Nephron (organoid): ENCODE data around the gene MYH7B.
A peak's percentile ranks its signal among the peaks of the same experiment; 100 is the strongest.

ENCODE experiments used
- H3K27ac Mint-ChIP-seq, 3 experiments: 2 replicates each; pipeline ENCODE4 v1.8.0; 2020; ENCODE audit warnings: mixed read lengths in 3 of 3, mild to moderate bottlenecking in 2 of 3, moderate library complexity in 1 of 3
- H3K27me3 Mint-ChIP-seq: 2 replicates; pipeline ENCODE4 v1.8.0; 2021; ENCODE audit warnings: low read depth, mild to moderate bottlenecking, moderate library complexity, mixed read lengths
- H3K36me3 Mint-ChIP-seq: 2 replicates; pipeline ENCODE4 v1.8.0; 2020; ENCODE audit warnings: low read depth, mixed read lengths
- H3K4me1 Mint-ChIP-seq: 2 replicates; pipeline ENCODE4 v1.8.0; 2020; ENCODE audit warnings: mixed read lengths
- H3K4me3 Mint-ChIP-seq, 3 experiments: 2 replicates each; pipeline ENCODE4 v1.8.0; 2020; ENCODE audit warnings: mild to moderate bottlenecking in 3 of 3, mixed read lengths in 3 of 3, moderate library complexity in 2 of 3
- H3K9me3 Mint-ChIP-seq: 2 replicates; pipeline ENCODE4 v1.8.0; 2020; ENCODE audit warnings: mixed read lengths
- CTCF ChIP-seq, 3 experiments: fragments of 200-600 bp; sonication (generic); IDR thresholded peaks; one replicate each; pipeline ENCODE4 v1.5.0; 2021; ENCODE audit warnings: antibody characterized with exemption in 3 of 3; ENCODE audit not compliant: unreplicated experiment in 3 of 3

MYH7B gene

GRCh38 chr20:34965051-34965450, 9.4 kb downstream of the MYH7B start:
- H3K4me1 Mint-ChIP-seq, result peaks cover 40% of the 10 kb centered on the region
- H3K36me3 Mint-ChIP-seq, result no peaks in the 10 kb centered on the region
- H3K4me3 Mint-ChIP-seq, result no peak overlapping the region
- H3K27ac Mint-ChIP-seq, result no peak overlapping the region
- no peaks in the 10 kb centered on the region for H3K9me3 Mint-ChIP-seq
- TF ChIP-seq CTCF (IDR thresholded peaks at IDR 0.05; ENCODE audit: unreplicated experiment in 3 of 3), result no peak
- H3K27me3 Mint-ChIP-seq, result peaks cover 5% of the 10 kb centered on the region

- H3K4me3 Mint-ChIP-seq, result no peak overlapping the region
- TF ChIP-seq CTCF (IDR thresholded peaks at IDR 0.05; ENCODE audit: unreplicated experiment in 3 of 3), result no peak
- peaks cover 50% of the 10 kb centered on the region for H3K4me1 Mint-ChIP-seq
- no peaks in the 10 kb centered on the region for H3K9me3 Mint-ChIP-seq
- no peaks in the 10 kb centered on the region for H3K36me3 Mint-ChIP-seq
- H3K27me3 Mint-ChIP-seq, result peaks cover 5% of the 10 kb centered on the region
- no peak overlapping the region for H3K27ac Mint-ChIP-seq
These were observed 11.8 kb downstream of the MYH7B start for GRCh38 chr20:34967421-34967820.

GRCh38 chr20:34968042-34968775, 12.5 kb downstream of the MYH7B start:
- H3K4me1 Mint-ChIP-seq, result peaks cover 56% of the 10 kb centered on the region
- H3K9me3 Mint-ChIP-seq, result no peaks in the 10 kb centered on the region
- no peak overlapping the region for H3K4me3 Mint-ChIP-seq
- H3K36me3 Mint-ChIP-seq, result no peaks in the 10 kb centered on the region
- H3K27ac Mint-ChIP-seq, result no peak overlapping the region
- peaks cover 5% of the 10 kb centered on the region for H3K27me3 Mint-ChIP-seq
- TF ChIP-seq CTCF (IDR thresholded peaks at IDR 0.05; ENCODE audit: unreplicated experiment in 3 of 3), result no peak

GRCh38 chr20:34970193-34970840, 14.6 kb downstream of the MYH7B start:
- peaks cover 62% of the 10 kb centered on the region for H3K4me1 Mint-ChIP-seq
- H3K27me3 Mint-ChIP-seq, result peaks cover 3% of the 10 kb centered on the region
- peak overlapping the region; percentile 50 to 75 (median 60) for H3K27ac Mint-ChIP-seq
- H3K36me3 Mint-ChIP-seq, result no peaks in the 10 kb centered on the region
- no peak overlapping the region for H3K4me3 Mint-ChIP-seq
- TF ChIP-seq CTCF (IDR thresholded peaks at IDR 0.05; ENCODE audit: unreplicated experiment in 3 of 3), result no peak
- H3K9me3 Mint-ChIP-seq, result no peaks in the 10 kb centered on the region

GRCh38 chr20:34970846-34971560, 15.3 kb downstream of the MYH7B start:
- H3K27me3 Mint-ChIP-seq, result peaks cover 6% of the 10 kb centered on the region
- H3K36me3 Mint-ChIP-seq, result no peaks in the 10 kb centered on the region
- TF ChIP-seq CTCF (IDR thresholded peaks at IDR 0.05; ENCODE audit: unreplicated experiment in 3 of 3), result no peak
- H3K4me3 Mint-ChIP-seq, result no peak overlapping the region
- H3K27ac Mint-ChIP-seq, result peak overlapping the region; percentile 50 to 75 (median 60)
- no peaks in the 10 kb centered on the region for H3K9me3 Mint-ChIP-seq
- peaks cover 58% of the 10 kb centered on the region for H3K4me1 Mint-ChIP-seq
